H9 (cell line): Measurements from ENCODE around the gene TMEM129. TPM values are rescaled to one million over a fixed set of nuclear protein-coding genes. Genes with fewer than 3 reads are reported as not detected.

ENCODE experiments used
- DNase-seq: peaks from one replicate; pipeline ENCODE4 v3.0.0-alpha.2; 2017
- H2AFZ ChIP-seq: one replicate; pipeline ENCODE4 v1.6.1; 2013; ENCODE audit warnings: mild to moderate bottlenecking, low read length, control low read depth, moderate library complexity
- H2AK5ac ChIP-seq: 2 replicates; pipeline ENCODE4 v1.6.1; 2013; ENCODE audit warnings: low read length, control low read depth, mixed read lengths; ENCODE audit not compliant: insufficient read length
- H2BK120ac ChIP-seq: one replicate; pipeline ENCODE4 v1.6.1; 2013; ENCODE audit warnings: low read depth, mild to moderate bottlenecking, low read length, control low read depth, inconsistent platforms; ENCODE audit not compliant: poor library complexity, severe bottlenecking
- H2BK12ac ChIP-seq: 2 replicates; pipeline ENCODE4 v1.6.1; 2013; ENCODE audit warnings: low read length, control low read depth, mixed read lengths, low read depth; ENCODE audit not compliant: insufficient read length
- H2BK15ac ChIP-seq: 2 replicates; pipeline ENCODE4 v1.6.1; 2013; ENCODE audit warnings: low read depth, low read length, control low read depth
- H2BK20ac ChIP-seq: one replicate; pipeline ENCODE4 v1.6.1; 2013; ENCODE audit warnings: low read depth, mild to moderate bottlenecking, low read length, control low read depth, inconsistent platforms; ENCODE audit not compliant: poor library complexity, severe bottlenecking
- H2BK5ac ChIP-seq: 2 replicates; pipeline ENCODE4 v1.6.1; 2013; ENCODE audit warnings: low read length, control low read depth, mixed read lengths; ENCODE audit not compliant: insufficient read length
- H3K14ac ChIP-seq: 2 replicates; pipeline ENCODE4 v1.6.1; 2013; ENCODE audit warnings: low read length, control low read depth; ENCODE audit not compliant: insufficient read depth
- H3K18ac ChIP-seq: 2 replicates; pipeline ENCODE4 v1.6.1; 2013; ENCODE audit warnings: low read depth, mild to moderate bottlenecking, mixed read lengths, low read length, control low read depth; ENCODE audit not compliant: insufficient read length
- H3K23ac ChIP-seq: 2 replicates; pipeline ENCODE4 v1.6.1; 2013; ENCODE audit warnings: low read length, control low read depth, mixed read lengths, low read depth; ENCODE audit not compliant: insufficient read length
- H3K23me2 ChIP-seq: 2 replicates; pipeline ENCODE4 v1.6.1; 2013; ENCODE audit warnings: low read depth, mild to moderate bottlenecking, mixed read lengths, low read length, control low read depth; ENCODE audit not compliant: insufficient read length, poor library complexity, severe bottlenecking
- H3K27ac ChIP-seq: 2 replicates; pipeline ENCODE4 v1.5.1; 2013; ENCODE audit warnings: low read length, control low read depth, mixed read lengths, low read depth; ENCODE audit not compliant: insufficient read length
- H3K27me3 ChIP-seq: 2 replicates; pipeline ENCODE4 v1.6.1; 2013; ENCODE audit warnings: low read length, control low read depth, inconsistent platforms; ENCODE audit not compliant: insufficient read depth
- H3K4ac ChIP-seq: 2 replicates; pipeline ENCODE4 v1.6.1; 2013; ENCODE audit warnings: low read depth, mild to moderate bottlenecking, control low read depth, inconsistent platforms, low read length, moderate library complexity
- H3K4me1 ChIP-seq: 2 replicates; pipeline ENCODE4 v1.6.1; 2013; ENCODE audit warnings: low read length, control low read depth, inconsistent platforms; ENCODE audit not compliant: insufficient read depth
- H3K4me2 ChIP-seq: 2 replicates; pipeline ENCODE4 v1.6.1; 2013; ENCODE audit warnings: low read length, control low read depth, mixed read lengths; ENCODE audit not compliant: insufficient read length, insufficient read depth
- H3K56ac ChIP-seq: 2 replicates; pipeline ENCODE4 v1.6.1; 2013; ENCODE audit warnings: low read depth, mild to moderate bottlenecking, mixed read lengths, low read length, control low read depth; ENCODE audit not compliant: insufficient read length
- H3K79me1 ChIP-seq: 2 replicates; pipeline ENCODE4 v1.6.1; 2013; ENCODE audit warnings: low read depth, mild to moderate bottlenecking, moderate library complexity, low read length, control low read depth, inconsistent platforms; ENCODE audit not compliant: insufficient read depth, poor library complexity, severe bottlenecking
- H3K79me2 ChIP-seq: 2 replicates; pipeline ENCODE4 v1.6.1; 2013; ENCODE audit warnings: low read length, control low read depth, inconsistent platforms; ENCODE audit not compliant: insufficient read depth
- H3K9ac ChIP-seq: 2 replicates; pipeline ENCODE4 v1.6.1; 2013; ENCODE audit warnings: low read length, control low read depth, mixed read lengths; ENCODE audit not compliant: insufficient read length; ENCODE audit errors: extremely low read depth
- H3K9me3 ChIP-seq: one replicate; pipeline ENCODE4 v1.6.1; 2013; ENCODE audit warnings: low read depth, low read length, inconsistent platforms; ENCODE audit not compliant: control insufficient read depth
- H3T11ph ChIP-seq: one replicate; pipeline ENCODE4 v1.6.1; 2013; ENCODE audit warnings: mild to moderate bottlenecking, low read length, control low read depth, inconsistent platforms
- H4K20me1 ChIP-seq: one replicate; pipeline ENCODE4 v1.6.1; 2013; ENCODE audit not compliant: control insufficient read depth, insufficient read length, insufficient read depth
- H4K5ac ChIP-seq: 2 replicates; pipeline ENCODE4 v1.6.1; 2013; ENCODE audit warnings: low read depth, mild to moderate bottlenecking, mixed read lengths, low read length, control low read depth; ENCODE audit not compliant: insufficient read length
- H4K8ac ChIP-seq: replicated peaks from 2 replicates; pipeline ENCODE4 v1.6.1; 2013; ENCODE audit warnings: low read length, control low read depth, mixed read lengths, low read depth; ENCODE audit not compliant: insufficient read length
- H4K91ac ChIP-seq: 2 replicates; pipeline ENCODE4 v1.6.1; 2013; ENCODE audit warnings: low read depth, mild to moderate bottlenecking, moderate library complexity, mixed read lengths, low read length, control low read depth; ENCODE audit not compliant: insufficient read length
- H3K27ac Mint-ChIP-seq, 3 experiments: 2 replicates in 2 of 3; 3 replicates in 1 of 3; pipeline ENCODE4 v1.8.0; 2020 to 2021; ENCODE audit warnings: mixed read lengths in 3 of 3, mild to moderate bottlenecking in 1 of 3, moderate library complexity in 1 of 3
- H3K27me3 Mint-ChIP-seq: 2 replicates; pipeline ENCODE4 v1.8.0; 2021; ENCODE audit warnings: low read depth, mild to moderate bottlenecking, moderate library complexity, mixed read lengths
- H3K36me3 Mint-ChIP-seq, 3 experiments: 2 replicates in 2 of 3; 3 replicates in 1 of 3; pipeline ENCODE4 v1.8.0; 2020 to 2021; ENCODE audit warnings: low read depth in 3 of 3, mixed read lengths in 3 of 3; ENCODE audit not compliant: insufficient read depth in 1 of 3
- H3K4me1 Mint-ChIP-seq, 2 experiments: 2 replicates each; pipeline ENCODE4 v1.8.0; 2020; ENCODE audit warnings: mixed read lengths in 2 of 2
- H3K4me3 Mint-ChIP-seq, 2 experiments: 2 replicates in 1 of 2; 3 replicates in 1 of 2; pipeline ENCODE4 v1.8.0; 2020 to 2021; ENCODE audit warnings: mild to moderate bottlenecking in 2 of 2, mixed read lengths in 2 of 2, moderate library complexity in 1 of 2
- H3K9me3 Mint-ChIP-seq, 2 experiments: 2 replicates in 1 of 2; 3 replicates in 1 of 2; pipeline ENCODE4 v1.8.0; 2020; ENCODE audit warnings: mild to moderate bottlenecking in 2 of 2, mixed read lengths in 2 of 2, moderate library complexity in 1 of 2
- CTCF ChIP-seq: fragments of 200-600 bp; sonication (generic); conservative IDR thresholded peaks from 3 replicates; pipeline ENCODE4 v1.8.0; 2021; ENCODE audit warnings: antibody characterized with exemption, mild to moderate bottlenecking
- whole genome bisulfite sequencing: extraction: QIAGEN DNeasy Blood & Tissue Kit; methylation state at CpG from one replicate; pipeline ENCODE4 v1.1.7; 2013; ENCODE audit warnings: missing lambda C conversion rate, low lambda C conversion rate, mixed read lengths; ENCODE audit not compliant: insufficient read length; ENCODE audit errors: extremely low coverage; 5-methylcytosine and 5-hydroxymethylcytosine counted together
- total RNA-seq: library from RNA; stranded (reverse); gene quantifications from 2 replicates; pipeline ENCODE4 v1.2.1, GENCODE V29; 2021

TMEM129 gene
- total RNA-seq, 1 experiment from 2014 or later: 27.3 TPM

GRCh38 chr4:1769692-1770091 lies 48.6 kb upstream of the TMEM129 start:
- Histone ChIP-seq H4K8ac (no peak overlapping the region), H2BK120ac (no peak overlapping the region), H3K4me2 (no peak overlapping the region), H3K79me2 (no peaks in the 10 kb centered on the region), H3K18ac (no peak overlapping the region), H3K23ac (no peak overlapping the region), H3K4ac (no peak overlapping the region), H3T11ph (no peak overlapping the region), H3K4me1 (no peaks in the 10 kb centered on the region; the same call in 1 of the 2 replicates), H3K14ac (no peak overlapping the region), H2AFZ (no peak overlapping the region), H3K23me2 (peaks cover 3% of the 10 kb centered on the region), H3K9me3 (no peaks in the 10 kb centered on the region), H2BK15ac (no peak overlapping the region), H2BK5ac (no peak overlapping the region), H2BK12ac (no peak overlapping the region), H3K79me1 (no peaks in the 10 kb centered on the region), H4K91ac (no peak overlapping the region), H2AK5ac (no peak overlapping the region), H4K20me1 (no peaks in the 10 kb centered on the region), H4K5ac (no peak overlapping the region), H3K27ac (no peak overlapping the region), H3K27me3 (no peaks in the 10 kb centered on the region), H3K9ac (no peak overlapping the region), H3K56ac (no peak overlapping the region), H2BK20ac (no peak overlapping the region)
- WGBS: no CpG with 5 or more reads among the region's 6 CpGs
- Mint-ChIP-seq H3K36me3 (no peaks in the 10 kb centered on the region), H3K4me3 (no peak overlapping the region), H3K9me3 (no peaks in the 10 kb centered on the region), H3K27me3 (peaks cover 15% of the 10 kb centered on the region), H3K4me1 (peaks cover 15 to 30% of the 10 kb centered on the region in 2 experiments), H3K27ac (no peak overlapping the region)
- no peak for DNase-seq
- TF ChIP-seq CTCF: no peak
